Renal pelvis (tissue), 12 donors: Measurements from ENCODE around the gene GBP4. TPM values are rescaled to one million over a fixed set of nuclear protein-coding genes. Genes with fewer than 3 reads are reported as not detected.
"Not testable (repeated sequence)": the region's sequence is repeated elsewhere in the genome, so short reads cannot be mapped to it uniquely, and the experiment has no call there.

Experiments
- DNase-seq: peaks from one replicate; pipeline ENCODE4 v3.0.0-alpha.2; 2013
- long read RNA-seq, 16 experiments: transcript quantifications; one replicate each; lab custom pipeline, GENCODE V29; 2026
- polyA plus RNA-seq, 3 donors: library from polyadenylated mRNA; unstranded; fragments of 120-200 nt; gene quantifications; one replicate each; pipeline ENCODE4 v1.2.1, GENCODE V29; 2013; ENCODE audit not compliant: insufficient read length in 3 of 3

GBP4 gene
- 1 to 10 TPM; 6.8 to 8.5 (median 7.7) TPM for polyA plus RNA-seq
- long read RNA-seq, donor 1, result 0 reads
- long read RNA-seq, donor 2, full-length matches to known transcripts, result 1 of 1 reads
- long read RNA-seq, donor 2, partial matches to known transcripts, result 0 of 1 reads
- long read RNA-seq, donor 2, other reads (novel, unspliced or antisense), result 0 of 1 reads
- long read RNA-seq, donor 3, result 0 reads
- long read RNA-seq, donor 4, full-length matches to known transcripts, result 1 of 1 reads
- long read RNA-seq, donor 4, partial matches to known transcripts, result 0 of 1 reads
- long read RNA-seq, donor 4, other reads (novel, unspliced or antisense), result 0 of 1 reads
- long read RNA-seq, donor 5, result 0 reads
- long read RNA-seq, donor 6, result 0 reads
- long read RNA-seq, donor 7, result 0 reads
- long read RNA-seq, donor 8, result 0 reads
- long read RNA-seq, donor 9, full-length matches to known transcripts, result 1 of 1 reads
- long read RNA-seq, donor 9, partial matches to known transcripts, result 0 of 1 reads
- long read RNA-seq, donor 9, other reads (novel, unspliced or antisense), result 0 of 1 reads
- long read RNA-seq, donor 10, result 0 reads
- long read RNA-seq, donor 11, result 0 reads
- long read RNA-seq, donor 12, full-length matches to known transcripts, result 1 of 1 reads
- long read RNA-seq, donor 12, partial matches to known transcripts, result 0 of 1 reads
- long read RNA-seq, donor 12, other reads (novel, unspliced or antisense), result 0 of 1 reads
- long read RNA-seq, donor 13, result 0 reads
- long read RNA-seq, donor 14, result 0 reads
- long read RNA-seq, donor 15, full-length matches to known transcripts, result 1 of 1 reads
- long read RNA-seq, donor 15, partial matches to known transcripts, result 0 of 1 reads
- long read RNA-seq, donor 15, other reads (novel, unspliced or antisense), result 0 of 1 reads
- long read RNA-seq, donor 16, result 0 reads

- no peak for DNase-seq
These were observed at the start of gene GBP4 for GRCh38 chr1:89198491-89199072. GBP4 (minus strand) TSS chr1:89198942; CDS start chr1:89198834, 108 bp downstream.

- DNase-seq, result no peak
These were observed 44.3 kb upstream of the GBP4 start for GRCh38 chr1:89243046-89243445.

GRCh38 chr1:89221341-89221740 lies 22.6 kb upstream of the GBP4 start:
- DNase-seq, result no peak

GRCh38 chr1:89219851-89220250 lies 21.1 kb upstream of the GBP4 start:
- not testable (repeated sequence) for DNase-seq

GRCh38 chr1:89218941-89219340 lies 20.2 kb upstream of the GBP4 start:
- not testable (repeated sequence) for DNase-seq

- DNase-seq, result no peak
These were observed 14.6 kb upstream of the GBP4 start for GRCh38 chr1:89213347-89213746.

- no peak for DNase-seq
These were observed 12.4 kb upstream of the GBP4 start for GRCh38 chr1:89211035-89211634.

GRCh38 chr1:89206373-89206772 lies 7.6 kb upstream of the GBP4 start:
- no peak for DNase-seq

- no peak for DNase-seq
These were observed 4.4 kb upstream of the GBP4 start for GRCh38 chr1:89203166-89203565.

- DNase-seq, result no peak
These were observed 2.5 kb upstream of the GBP4 start for GRCh38 chr1:89201106-89201794.

GRCh38 chr1:89200663-89201062 lies 1.9 kb upstream of the GBP4 start:
- DNase-seq, result no peak

GRCh38 chr1:89199525-89200031 lies 836 bp upstream of the GBP4 start:
- DNase-seq, result no peak

- DNase-seq, result no peak
These were observed 661 bp downstream of the GBP4 start for GRCh38 chr1:89198081-89198480.

- no peak for DNase-seq
These were observed 3.3 kb downstream of the GBP4 start for GRCh38 chr1:89195476-89195875.

- DNase-seq, result no peak
These were observed 7.4 kb downstream of the GBP4 start for GRCh38 chr1:89191314-89191713.

GRCh38 chr1:89190017-89190416 lies 8.7 kb downstream of the GBP4 start:
- no peak for DNase-seq

GRCh38 chr1:89179343-89179742 lies 19.4 kb downstream of the GBP4 start:
- DNase-seq, result no peak

GRCh38 chr1:89176971-89177370 lies 21.8 kb downstream of the GBP4 start:
- DNase-seq, result no peak

- no peak for DNase-seq
These were observed 23.0 kb downstream of the GBP4 start, which contains the start of gene GBP7 for GRCh38 chr1:89175601-89176256. GBP7 (minus strand) TSS chr1:89176003; CDS start chr1:89171935, 4,068 bp downstream.

- DNase-seq, result no peak
These were observed 24.3 kb downstream of the GBP4 start for GRCh38 chr1:89174491-89174890.
